NCI-H2029 treated with DMSO at 0.1 percent for 48 hours (cell line): ENCODE data around the gene KATNAL1.
A peak's percentile ranks its signal among the peaks of the same experiment; 100 is the strongest.

Experiments
- DNase-seq: peaks from one replicate; lab custom pipeline; 2025; lab: John Stamatoyannopoulos, UW

KATNAL1 gene

DNA sequence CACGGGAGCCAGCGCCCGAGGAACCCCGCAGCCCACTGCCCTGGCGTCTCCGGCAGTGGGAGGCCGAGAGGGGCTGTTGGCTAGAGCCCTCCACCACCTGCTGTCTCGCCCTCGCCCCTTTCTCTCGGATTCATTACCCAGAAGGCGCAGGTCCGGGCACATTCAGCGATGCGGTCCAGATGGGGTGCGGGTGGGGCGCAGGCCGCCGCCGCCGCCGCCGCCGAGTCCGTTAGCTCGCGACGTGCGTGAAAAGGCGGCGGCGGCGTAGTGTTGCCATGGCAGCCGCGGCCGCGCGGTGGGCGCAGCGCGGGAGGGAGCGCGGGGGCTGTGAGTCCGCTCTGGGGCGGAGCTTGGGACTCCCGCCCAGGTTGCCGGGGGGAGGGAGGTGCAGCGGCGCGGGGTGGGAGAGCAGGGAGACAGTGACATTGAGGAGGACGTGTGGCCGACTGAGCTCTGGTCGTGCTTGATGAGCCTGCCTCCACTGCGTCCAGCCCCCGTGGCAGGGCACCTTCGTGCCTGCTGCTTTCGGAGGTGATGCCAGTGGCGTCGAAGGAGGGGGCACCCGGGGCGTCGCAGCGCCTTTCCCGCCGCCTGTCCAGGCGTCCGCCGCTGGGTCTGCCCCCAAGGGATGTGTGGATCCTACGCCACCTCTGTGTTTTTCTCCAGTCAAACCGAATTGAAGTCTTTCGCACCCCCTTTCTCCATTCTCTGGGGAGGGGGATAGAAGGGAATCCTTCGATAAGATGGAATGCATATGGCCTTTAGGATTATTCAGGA, at the start of gene KATNAL1:
Gene KATNAL1 (minus strand): TSS at position 358 of the 777 bp plus-strand sequence. CDS start 23,774 bp downstream, outside the sequence.
- DNase-seq = peak; percentile 1

DNA sequence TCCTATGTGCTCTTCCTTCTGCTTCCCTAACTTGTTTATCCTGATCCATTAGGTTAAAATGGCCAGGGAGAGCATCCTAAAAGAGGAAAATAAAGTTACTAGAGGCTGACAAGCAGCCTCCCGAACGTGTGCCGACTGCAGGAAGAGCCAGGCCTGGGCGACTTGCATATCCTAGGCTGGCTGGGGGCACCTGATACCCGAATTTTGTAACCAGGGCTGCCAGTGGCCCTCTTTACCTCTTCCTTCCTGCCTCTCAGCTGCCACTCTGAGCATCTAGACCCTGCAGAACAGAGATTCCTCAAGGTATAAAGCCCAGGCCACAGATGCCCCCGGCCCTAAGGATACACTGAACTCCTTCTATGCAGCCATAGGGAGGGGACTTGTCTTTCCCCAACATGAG, 48.5 kb upstream of the KATNAL1 start:
- DNase-seq = no peak

DNA sequence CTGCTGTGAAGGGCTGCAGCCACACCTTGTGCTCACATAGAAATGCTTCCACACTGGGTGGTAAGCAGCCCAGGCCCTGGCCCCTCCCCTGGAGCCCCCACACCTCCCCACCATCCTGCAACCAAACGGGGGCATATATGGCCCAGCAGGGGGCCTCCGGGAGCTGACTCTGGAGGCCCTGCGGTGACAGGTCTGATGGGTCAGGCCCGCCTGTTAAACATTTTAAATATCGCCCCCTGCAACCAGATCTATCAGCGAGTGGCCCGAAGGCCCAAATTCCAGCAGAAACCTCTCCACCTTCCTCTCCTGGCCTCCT, 48.0 kb upstream of the KATNAL1 start:
- DNase-seq = no peak

DNA sequence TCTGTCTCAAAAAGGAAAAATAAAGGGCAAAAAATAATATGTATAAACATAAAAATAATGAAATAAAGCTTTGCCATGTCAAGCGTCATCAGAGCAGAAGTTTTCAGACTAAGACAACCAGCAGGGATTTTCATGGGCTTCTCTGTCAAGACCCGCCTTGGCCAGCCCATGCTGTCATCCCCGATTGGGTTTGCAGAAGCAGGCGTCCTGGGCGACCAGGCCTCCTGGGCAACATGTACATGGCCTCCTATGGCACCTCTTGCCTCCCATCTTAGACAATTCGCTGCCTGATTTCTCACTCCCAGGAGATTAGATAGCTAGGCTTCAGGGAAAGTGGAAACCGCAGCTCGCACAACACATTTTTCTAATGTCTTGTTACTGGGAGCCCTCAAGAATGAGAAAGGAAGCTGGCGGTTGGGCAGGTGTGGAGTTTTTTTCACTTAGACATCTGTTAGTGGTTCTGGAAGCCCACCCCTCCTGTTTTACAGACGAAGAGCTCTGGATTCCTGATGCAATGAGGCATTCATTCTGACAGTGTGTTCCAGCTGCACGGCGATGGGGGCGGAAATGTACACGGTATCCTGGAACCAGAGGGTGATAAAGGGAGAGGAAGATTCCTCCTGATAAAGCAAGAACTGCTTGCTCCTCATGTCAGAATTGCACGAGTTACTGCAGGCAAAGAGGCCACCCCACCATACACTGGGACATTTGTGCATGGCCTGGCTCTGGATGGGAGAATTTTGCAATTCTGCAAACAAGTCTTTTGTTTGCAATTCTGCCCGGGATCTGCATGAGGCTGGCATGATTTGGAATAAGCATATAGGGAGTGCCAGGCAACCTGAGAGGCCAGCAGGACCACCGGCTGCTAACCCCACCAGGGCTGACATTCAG, 47.4 kb upstream of the KATNAL1 start:
- DNase-seq = no peak

DNA sequence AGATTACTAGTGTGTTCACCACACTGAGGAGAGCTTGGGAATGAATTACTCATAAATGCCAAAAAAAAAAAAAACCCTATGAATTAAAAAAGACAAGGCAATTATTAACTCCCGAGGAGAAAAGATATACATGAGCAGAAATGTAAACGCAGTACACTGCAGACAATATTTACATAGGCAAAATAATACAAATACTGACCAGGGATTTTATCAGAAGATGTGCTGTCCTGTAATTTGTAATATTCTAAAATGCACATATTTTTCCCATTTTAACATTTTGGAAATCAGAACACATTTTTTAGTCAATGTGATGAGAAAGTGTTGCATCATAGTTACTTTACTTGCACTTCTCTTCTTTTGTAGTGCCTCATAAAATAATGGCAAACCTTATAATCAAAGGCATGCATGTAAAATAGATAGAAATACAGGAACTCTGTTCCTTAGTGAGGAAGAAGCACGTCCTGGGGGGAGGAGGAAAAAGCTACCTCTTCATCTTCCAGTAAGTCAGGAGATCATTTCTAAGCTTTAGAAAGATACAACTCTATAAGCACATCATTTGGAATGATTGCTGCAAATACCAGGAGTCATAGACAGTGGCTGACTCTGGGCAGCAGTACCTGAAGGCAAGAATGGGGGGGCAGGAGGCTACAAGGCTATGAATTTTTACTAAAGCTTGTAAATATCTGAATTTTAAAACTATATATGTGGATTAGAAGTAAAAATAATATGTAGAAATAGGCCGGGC, 46.3 kb upstream of the KATNAL1 start:
- DNase-seq = no peak

DNA sequence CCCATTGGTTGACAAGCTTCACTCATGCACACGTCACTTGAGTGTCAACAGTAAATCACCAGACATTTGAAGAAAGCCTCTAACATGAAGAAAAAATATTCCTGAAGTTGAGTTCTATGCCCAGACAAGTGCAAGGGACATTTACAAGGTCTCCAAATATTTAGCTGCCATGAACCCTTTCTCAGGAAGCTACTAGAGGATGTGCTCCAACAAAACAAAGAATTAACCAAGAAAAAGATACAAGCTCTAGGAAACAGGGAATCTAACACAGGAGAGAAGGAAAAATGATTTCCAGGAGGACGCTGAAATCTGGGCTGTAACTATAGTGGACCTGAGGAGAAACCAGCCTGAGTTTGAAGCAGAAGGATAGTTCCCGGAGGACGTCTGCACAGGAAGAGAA, 45.7 kb upstream of the KATNAL1 start:
- no peak for DNase-seq

DNA sequence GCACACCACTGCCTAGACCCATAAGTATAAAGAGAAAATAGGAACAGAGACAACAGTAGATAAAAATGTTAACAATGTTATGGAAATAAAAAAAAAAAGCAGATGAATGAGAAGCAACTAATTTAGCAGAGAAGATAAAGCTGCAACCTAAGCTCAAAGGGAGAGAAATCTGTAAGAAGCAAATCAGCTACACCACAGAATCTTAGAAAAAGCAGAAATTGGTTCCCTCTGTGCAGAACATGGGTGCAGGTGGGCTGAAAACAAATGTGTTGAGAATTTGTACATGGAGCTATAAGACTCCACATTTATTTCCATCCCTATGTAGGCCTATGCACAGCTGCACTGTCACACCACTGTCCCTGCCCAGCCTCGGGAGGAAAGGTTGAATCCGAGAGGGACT, 44.8 kb upstream of the KATNAL1 start:
- no peak for DNase-seq

DNA sequence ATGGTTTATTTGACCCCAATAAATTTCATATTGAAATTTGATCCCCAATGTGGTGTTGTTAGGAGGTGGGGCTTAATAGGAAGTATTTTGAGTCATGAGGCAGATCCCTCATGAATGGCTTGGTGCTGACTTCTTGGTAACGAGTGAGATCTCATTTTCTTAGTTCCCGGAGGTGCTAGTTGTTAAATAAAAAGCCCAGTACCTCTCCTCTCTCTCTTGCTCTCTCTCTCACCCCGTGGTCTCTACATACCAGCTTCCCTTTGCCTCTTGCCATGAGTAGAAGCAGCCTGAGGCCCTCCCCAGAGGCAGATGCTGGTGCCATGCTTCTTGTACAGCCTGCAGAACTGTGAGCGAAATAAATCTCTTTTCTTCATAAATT, 39.4 kb upstream of the KATNAL1 start:
- DNase-seq = no peak

DNA sequence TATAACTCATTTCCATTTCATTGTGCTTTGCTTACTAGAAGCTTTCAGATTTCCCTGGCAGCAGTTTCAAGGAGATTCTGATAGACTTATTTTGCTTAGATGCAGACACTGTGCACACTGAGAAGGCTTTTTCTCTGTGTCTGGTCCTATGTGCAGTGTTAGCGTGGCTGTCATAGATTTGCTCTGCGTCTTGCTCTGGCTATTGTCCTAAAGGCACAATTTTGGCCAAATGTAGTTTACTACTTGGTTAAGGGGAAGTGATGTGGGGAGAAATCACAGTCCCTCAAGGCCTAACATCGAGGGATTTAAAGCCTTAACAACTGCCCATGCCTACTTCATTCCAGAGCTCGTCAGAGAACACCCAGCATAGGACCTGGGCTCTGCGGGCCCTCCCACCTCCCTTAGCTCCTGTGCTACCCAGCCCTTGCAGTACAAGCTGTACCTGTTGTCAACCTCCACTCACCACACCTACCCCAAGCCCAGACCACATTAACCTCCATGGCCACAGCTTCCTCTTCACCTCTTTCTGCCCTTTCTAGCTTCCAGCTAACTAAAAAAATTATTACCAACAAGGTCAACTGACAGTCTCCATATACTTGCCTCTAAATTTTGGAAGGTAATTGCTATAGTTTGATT, 38.9 kb upstream of the KATNAL1 start:
- no peak for DNase-seq

DNA sequence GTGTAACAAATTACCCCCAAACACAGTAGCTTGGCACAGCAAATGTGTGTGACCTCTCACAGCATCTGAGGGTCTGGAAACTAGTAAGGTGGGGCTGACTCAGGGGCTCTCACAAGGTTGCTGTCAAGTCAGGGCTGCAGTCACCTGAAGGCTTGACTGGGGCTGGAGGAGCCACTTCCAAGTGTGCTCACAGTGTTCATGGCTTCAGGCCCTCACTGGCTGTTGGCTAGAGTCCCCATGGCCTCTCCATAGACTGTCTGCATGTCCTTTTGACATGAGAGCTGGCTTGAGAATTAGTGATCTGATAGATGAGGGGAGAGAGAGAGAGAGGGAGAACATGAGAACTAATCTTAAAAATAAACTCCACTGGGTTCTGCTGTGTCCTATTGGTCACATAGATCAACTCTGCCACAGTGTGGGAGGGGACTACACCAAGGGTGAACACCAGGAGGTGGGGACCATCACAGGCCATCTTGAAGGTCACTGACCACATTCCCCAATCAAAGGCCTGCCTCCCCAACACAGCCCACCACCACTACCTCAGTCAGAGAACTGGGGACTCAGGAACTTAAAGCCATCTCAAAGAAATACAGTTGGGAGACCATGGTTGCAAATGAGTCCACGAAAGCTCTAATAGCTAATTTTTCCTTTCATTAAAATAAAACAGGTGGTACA, 38.2 kb upstream of the KATNAL1 start:
- no peak for DNase-seq

DNA sequence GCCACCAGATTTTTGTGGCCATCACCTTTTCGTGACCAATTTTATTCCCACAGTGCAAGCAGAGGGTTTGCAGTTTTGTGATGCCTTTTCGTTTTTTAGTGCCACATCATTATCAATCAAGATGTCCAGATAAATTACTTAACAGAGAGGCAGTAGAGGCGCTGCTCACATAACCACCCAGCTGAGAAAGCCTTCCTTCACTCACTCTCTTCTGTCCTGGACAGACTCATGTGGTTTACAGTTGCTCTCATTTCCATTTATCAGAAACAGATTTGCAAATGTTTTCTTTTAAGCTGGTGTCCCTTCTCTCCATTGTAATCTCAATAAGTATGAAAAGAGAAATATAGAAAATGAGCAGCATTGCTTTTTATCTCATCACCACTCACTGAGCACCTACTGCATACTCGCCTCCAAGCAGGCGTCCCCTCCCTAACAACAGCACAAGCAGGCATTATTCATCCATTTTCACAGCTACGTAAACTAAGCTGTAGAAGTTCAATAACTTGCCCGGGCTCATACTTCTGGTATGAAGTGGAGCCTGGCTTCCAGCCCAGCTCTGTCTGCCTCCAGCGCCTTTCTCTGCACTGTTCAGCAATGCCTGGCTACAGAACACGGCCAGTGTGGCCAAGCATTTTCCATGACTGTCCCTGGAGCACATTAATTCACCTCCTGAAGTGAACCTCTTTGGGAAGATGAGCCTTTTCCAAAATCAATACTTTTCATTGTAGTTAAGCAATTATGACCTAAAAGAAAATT, 34.6 kb upstream of the KATNAL1 start:
- DNase-seq = peak; percentile 2

DNA sequence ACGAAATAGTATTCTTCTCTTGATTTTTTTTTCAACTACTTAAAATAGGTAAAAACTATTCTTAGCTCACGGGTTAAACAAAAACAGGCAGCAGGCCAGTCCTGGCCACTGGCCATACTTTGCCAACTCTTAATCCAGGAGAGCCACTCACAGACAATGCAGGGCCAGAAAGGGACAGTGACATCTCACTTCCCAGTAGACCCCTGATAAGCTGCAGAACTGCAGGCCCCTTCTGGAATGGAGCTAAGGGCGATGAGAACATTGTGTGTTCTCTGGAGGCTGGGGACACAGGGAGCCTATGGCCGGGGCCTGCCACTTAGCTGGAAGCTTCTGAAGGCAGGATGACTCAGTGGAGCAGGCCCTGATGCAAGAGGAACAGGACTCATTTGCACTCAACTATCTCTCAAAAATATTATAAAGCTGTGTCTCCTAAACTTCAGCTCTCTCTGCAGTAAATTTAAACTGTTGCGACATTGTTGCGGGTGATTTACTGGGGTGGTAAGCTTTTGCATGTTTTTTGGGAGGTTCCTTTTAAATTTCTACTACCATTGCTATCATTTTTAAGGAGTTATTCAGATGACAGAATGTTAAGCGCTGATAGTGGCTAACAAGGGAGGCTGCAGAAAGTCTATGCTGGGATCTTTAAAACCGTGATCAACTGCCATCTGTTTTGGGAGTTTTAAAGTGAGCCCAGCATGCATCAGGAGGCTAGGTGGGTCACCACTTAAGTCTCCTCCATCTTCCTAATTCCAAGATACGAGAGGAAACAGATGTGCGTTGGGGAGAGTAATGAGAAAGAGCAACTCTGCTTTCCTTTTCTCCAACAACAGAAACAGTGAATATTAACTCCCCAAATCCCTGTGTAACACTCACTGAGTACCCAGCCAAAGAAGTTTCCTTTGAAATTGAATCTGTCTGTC, 33.2 kb upstream of the KATNAL1 start:
- no peak for DNase-seq

DNA sequence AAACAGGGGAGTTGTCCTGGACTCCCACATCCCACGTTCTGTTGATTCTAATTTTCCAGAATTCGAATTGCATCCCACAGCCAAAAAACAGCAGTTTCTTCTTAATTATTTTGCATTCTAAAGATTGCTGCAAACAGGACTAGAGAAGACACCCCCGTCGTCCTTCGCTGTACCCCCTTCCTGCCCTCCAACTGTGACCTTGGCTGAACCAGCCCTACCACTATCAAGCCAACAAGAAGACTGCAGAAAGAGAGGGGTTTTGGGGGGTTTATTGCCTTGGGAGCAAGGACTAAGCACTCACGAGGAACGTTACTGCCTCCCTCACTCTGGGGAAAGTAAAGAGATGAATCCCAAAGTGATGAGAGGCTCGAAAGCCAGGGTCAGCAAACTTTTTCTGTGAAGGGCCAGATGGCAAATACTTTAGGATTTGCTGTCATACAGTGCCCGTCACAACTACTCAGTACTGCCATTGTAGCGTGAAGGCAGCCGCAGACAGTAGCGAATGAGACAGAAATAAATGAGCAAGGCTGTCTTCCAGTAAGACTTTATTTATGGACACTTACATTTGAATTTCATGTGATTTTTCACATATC, 32.5 kb upstream of the KATNAL1 start:
- no peak for DNase-seq

DNA sequence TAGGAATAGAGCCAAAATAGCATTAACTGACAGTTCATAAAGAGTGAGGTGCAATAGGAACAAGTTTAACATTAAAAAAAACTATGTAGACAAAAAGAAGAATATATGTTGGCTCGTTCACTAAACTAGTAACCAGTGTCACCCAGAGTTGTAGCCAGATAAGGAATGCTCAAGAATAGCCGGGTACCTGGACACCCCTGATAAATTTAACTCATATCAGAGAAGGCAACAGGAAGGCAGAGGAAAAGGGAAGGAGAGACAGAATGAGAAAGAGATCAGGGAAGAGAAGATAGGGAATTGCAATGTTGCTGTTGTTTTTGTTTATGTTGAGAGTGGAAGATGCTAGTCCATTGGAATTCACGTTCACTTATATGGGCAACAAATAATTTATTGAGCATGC, 31.6 kb upstream of the KATNAL1 start:
- no peak for DNase-seq

DNA sequence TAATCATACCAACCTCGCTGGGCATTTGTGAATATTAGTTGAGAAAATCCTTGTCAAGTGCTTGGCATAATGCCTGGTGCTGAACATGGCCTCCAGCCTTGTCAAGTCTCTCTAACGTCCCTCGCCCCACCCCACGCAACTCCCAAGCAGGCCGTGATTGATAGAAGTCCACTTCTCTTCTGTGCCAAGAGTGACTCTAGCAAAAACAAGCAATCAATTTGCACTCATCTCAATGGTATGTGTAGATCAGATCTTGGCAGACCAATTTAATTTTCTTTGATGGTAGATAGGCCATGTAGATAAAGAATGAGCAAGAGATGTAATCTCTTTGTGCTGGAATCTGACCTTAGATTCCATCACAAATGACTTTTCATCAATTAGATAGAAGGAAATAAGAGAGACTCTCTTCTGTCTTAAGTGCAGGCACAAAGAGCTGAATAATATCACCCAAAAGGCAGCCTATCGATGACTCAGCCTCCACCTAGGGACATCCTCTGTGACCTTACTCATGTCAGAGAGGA, 31.0 kb upstream of the KATNAL1 start:
- no peak for DNase-seq

DNA sequence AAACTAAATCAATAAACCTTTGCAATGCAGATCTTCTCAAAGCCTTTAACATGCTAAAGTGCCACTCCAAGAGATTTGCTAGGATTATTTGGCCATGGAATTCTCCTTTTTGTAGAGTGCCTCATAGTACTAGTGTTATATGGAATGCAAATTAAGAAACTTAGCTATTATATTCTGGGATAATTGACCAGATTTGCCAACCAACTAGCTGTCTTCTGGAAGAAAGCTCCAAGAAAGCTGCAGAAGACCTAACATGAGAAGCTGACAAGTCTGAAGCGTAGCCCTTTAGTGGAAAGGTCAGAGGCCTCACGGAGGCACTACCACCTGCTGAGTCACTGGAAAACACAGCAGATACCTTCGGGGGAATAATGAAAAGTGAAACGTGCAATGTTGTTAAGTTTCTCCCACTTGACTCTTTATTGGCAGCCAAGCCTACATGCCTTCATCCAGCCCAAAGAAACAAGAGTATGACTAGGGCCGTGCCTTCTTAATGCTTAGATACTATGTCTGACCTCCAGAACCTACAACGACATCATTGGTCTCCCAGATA, 29.8 kb upstream of the KATNAL1 start:
- no peak for DNase-seq

DNA sequence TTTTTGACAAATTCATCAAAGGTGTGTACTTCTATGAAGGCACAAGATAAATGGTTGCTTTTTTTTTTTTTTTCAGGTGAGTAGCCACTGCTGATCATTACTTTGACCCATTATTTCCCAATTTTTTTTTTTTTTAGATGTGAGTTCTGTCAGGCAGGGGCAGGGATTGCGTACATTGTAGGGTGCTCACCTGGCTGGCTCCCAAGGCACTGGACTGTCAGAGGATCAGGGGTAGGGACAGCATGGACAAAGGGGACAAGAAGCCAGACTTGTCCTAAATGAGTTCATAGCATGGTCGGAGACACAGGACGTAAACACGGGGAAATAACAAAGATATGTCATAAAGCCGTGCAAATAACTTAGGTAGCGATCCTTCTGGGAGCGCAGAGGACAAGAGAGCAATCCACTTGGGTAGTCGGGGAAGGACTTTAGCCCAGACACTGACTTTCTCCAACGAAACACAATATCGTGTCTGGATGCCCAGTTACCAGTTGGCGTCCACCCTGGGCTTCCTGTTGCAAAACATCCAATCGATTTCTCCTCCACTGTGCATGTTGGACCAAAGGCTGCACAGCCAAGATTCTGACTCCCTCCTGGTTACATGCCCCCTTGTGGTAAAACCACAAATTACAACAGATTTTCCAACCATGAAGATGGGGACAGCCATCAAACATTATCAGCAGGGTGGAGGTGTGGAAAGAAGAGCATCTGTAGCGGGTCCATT, 27.5 kb upstream of the KATNAL1 start:
- peak; percentile 0 for DNase-seq

DNA sequence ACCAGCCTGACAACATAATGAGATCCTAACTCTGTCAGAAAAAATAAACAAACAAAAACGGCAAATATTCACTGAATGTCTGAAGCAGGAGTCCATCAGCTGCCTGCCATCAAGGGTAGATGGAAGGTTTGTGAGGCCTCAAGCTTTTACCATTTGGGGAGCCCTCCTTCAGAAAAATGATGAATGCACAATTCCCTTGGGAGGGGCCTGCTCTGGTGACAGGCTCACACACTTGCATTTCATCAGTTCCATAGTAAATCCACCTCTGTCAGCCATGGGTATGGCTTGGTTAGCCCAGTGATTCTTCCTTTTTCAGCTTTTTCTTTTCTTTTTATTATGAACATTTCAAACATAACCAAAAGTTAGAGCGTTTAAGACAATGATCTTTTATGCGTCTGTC, 26.3 kb upstream of the KATNAL1 start:
- no peak for DNase-seq
